Embryonic facial prominence (tissue), 1 donor: Measurements from ENCODE around the gene DDX18.
"Not testable (repeated sequence)": the region's sequence is repeated elsewhere in the genome, so short reads cannot be mapped to it uniquely, and the experiment has no call there.

Experiments
- DNase-seq: peaks from one replicate; pipeline ENCODE4 v3.0.0-alpha.2; 2016; ENCODE audit errors: extremely low spot score

The DDX18 gene

DNA sequence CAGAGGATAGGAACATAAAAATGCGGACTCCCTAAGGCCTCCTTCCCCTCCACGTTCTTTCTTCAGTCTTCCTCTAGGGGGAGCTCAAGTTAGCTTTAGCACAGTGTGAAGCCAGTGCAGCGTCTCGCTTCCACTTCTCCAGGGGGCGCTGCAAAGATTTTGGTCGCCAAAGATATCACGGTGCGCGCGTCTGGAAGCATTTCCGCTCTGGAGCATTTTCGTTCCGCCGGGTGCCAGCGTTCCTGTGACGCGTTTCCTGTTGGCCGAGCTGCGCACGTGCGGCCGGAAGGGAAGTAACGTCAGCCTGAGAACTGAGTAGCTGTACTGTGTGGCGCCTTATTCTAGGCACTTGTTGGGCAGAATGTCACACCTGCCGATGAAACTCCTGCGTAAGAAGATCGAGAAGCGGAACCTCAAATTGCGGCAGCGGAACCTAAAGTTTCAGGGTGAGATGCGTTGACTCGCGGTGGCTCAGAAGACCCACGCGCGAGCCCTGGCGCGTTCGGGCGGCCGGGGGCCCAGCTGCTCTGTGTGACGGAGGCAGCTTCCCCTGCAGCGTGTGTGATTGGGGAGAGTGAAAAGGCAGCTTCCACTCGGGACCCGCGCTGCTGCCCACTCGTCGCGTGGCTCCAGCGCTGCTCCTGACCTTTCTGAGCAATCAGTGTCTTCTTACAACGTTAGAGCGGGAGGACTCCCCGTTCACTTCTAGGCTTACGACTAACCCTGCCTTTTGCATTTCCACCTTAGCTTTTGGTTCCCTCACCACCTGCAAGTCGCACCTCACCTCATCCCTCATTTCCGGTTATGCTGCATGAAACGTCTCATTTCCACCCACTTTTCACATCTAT lies at the start of gene DDX18:
DDX18 (plus strand) TSS at position 275 of the 848 bp plus-strand sequence; CDS start at position 362, 87 bp downstream.
- peak; percentile 97 for DNase-seq

GRCh38 chr2:117770730-117771129 lies 43.8 kb upstream of the DDX18 start:
- no peak for DNase-seq

DNA sequence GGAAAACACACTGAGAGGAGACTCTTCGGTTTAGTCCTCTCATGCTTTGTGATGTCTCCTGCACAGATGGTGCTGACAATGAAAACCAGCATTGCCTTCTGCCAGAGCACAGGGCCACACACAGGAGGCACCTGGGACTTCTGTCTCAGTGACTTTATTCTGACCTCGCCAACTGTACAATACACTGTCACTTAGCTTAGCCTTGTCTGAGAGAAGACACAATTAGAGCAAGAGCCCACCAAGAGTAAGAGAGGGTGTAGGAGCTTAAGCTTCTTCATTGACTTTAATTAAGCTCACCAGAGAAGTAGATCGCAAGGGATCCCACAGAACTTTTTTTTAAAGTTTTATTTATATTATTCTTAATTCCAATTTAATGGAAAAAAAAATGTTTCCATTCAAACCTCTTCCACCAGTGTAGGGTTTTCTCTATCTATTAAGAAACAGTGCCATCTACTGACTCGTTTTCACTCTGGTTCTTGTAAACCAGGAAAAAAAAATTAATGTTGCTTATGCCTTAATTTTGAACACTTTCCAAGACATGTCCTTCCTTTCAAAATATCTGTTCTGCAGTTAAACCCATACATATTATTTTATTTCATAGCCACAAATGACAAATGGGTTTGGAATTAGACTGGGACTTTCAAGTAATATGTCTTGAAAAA lies 42.4 kb upstream of the DDX18 start:
- peak; percentile 20 for DNase-seq

- no peak for DNase-seq
These were observed 39.8 kb upstream of the DDX18 start for GRCh38 chr2:117774716-117775115.

DNA sequence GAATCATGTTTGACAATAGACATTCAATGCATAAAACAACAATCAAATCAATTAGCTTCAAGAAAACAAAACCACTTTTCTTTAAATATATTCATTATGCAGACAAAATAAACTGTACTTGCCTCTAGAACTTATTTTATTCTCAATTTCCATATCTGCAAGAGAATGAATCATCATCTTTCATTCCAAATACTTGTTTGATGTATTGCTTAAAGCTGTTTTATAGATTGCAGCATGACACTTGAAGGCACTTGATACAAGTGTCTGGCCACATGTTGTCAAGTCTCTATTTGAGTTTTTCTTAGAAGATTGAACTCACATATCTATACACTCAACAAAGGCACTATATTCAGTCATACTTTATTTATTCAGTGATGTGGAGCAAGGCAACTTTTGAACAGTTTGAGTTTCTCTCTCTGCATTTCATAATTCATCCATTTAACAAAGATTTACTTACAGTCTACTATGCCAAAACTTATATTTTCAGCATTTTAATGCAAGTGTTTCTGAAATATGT lies 38.7 kb upstream of the DDX18 start:
- no peak for DNase-seq

DNA sequence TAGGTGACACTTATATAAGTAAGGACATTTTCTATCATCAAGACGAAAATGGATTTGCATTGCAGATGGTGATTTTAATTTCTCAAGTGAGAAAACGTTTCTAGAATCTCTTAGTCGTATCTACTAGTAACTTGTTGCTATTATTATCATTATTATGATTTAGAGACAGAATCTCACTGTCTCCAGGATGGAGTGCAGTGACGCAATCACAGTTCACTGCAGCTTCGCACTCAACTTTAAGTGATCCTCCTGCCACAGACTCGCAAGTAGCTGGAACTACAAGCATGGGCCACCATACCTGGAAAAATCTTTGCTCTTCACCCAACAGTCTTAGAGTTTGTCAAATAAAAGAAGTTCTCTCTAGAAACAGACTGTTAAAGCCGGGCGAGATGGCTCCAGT lies 37.6 kb upstream of the DDX18 start:
- DNase-seq = no peak

DNA sequence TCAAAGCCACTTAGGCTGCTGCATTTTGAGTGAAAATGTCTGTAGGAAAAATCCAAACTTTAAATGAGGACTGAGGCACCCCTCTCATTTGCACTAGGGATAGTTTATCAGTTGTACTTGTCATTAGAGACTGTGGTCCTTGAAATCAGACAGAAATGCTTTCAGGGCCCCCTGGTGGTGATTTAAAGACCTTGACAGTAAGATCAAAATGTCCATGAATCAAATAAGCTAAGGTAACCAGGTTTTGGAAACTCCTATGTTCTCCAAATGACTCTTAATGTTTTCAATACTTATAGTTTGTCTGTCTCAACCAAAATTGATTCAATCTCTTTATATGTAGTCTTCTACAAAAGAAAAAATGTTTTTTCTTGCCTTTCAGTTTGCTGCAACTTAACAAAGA lies 28.8 kb upstream of the DDX18 start:
- DNase-seq = no peak

- DNase-seq = no peak
These were observed 28.0 kb upstream of the DDX18 start for GRCh38 chr2:117786520-117786919.

DNA sequence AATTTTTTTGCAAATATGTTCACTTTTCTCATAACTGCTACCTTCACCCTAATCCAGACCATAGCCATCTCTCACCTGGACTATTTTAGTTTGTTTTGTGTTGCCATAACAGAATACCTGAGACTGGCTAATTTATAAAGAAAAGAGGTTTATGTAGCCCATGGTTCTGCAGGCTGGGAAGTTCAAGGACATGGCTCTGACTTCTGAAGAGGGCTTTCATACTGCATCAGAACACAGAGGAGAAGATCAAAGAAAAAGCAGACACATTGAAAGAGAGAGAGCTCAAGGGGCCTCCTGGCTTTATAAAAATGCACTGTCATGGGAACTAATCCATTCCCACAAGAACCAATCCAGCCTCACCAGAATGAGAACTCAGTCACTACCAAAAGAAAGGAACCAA lies 25.0 kb upstream of the DDX18 start:
- no peak for DNase-seq

GRCh38 chr2:117794668-117795067 lies 19.8 kb upstream of the DDX18 start:
- no peak for DNase-seq

- no peak for DNase-seq
These were observed 12.7 kb upstream of the DDX18 start for GRCh38 chr2:117801826-117802225.

DNA sequence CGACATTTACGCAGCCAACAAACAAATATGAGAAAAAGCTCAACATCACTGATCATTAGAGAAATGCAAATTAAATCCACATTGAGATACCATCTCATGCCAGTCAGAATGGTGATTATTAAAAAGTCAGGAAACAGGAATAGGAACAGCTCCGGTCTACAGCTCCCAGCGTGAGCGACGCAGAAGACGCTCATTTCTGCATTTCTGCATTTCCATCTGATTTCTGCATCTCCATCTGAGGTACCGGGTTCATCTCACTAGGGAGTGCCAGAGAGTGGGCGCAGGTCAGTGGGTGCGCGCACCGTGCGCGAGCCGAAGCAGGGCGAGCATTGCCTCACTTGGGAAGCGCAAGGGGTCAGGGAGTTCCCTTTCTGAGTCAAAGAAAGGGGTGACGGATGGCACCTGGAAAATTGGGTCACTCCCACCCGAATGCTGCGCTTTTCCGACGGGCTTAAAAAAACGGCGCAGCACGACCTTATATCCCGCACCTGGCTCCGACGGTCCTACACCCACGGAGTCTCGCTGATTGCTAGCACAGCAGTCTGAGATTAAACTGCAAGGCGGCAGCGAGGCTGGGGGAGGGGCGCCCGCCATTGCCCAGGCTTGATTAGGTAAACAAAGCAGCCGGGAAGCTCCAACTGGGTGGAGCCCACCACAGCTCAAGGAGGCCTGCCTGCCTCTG lies 10.7 kb upstream of the DDX18 start:
- DNase-seq = not testable (repeated sequence)

- DNase-seq = no peak
These were observed 2.0 kb upstream of the DDX18 start for GRCh38 chr2:117812443-117812842.

- no peak for DNase-seq
These were observed 1.5 kb downstream of the DDX18 start for GRCh38 chr2:117815946-117816345.

GRCh38 chr2:117818921-117819320 lies 4.4 kb downstream of the DDX18 start:
- no peak for DNase-seq

- DNase-seq = no peak
These were observed 6.0 kb downstream of the DDX18 start for GRCh38 chr2:117820444-117820843.

GRCh38 chr2:117825437-117825836 lies 10.9 kb downstream of the DDX18 start:
- no peak for DNase-seq

DNA sequence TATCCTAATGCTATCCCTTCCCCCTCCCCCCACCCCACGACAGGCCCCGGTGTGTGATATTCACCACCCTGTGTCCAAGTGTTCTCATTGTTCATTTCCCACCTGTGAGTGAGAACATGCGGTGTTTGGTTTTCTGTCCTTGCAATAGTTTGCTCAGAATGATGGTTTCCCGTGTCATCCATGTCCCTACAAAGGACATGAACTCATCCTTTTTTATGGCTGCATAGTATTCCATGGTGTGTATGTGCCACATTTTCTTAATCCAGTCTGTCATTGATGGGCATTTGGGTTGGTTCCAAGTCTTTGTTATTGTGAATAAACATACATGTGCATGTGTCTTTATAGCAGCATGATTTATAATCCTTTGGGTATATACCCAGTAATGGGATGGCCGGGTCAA lies 13.0 kb downstream of the DDX18 start:
- not testable (repeated sequence) for DNase-seq

DNA sequence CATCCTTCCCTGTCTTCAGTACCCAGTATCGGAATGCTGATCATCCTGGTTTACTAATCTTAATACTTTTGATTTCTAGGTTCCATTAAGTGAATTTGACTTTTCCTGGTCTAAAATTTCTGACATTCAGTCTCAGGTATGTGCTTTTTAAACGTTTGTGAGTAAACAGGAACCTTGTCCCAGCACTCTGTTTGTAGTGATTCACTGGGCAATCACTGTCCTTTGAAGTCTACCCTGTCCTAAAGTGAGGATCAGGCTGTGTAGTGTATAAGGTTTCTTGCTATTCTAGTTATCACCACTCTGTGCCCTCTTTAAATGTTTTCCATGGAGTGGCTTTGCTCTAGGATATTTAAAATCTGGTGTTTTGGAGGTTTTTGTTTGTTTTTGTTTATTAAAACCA lies 14.4 kb downstream of the DDX18 start:
- DNase-seq = no peak

GRCh38 chr2:117832332-117832731 lies 17.8 kb downstream of the DDX18 start:
- DNase-seq = no peak

- no peak for DNase-seq
These were observed 18.6 kb downstream of the DDX18 start for GRCh38 chr2:117832905-117833613.

- DNase-seq = no peak
These were observed 19.4 kb downstream of the DDX18 start for GRCh38 chr2:117833911-117834310.
